Measurements from ENCODE around the gene HTD2. TPM values are rescaled to one million over a fixed set of nuclear protein-coding genes. Genes with fewer than 3 reads are reported as not detected.

The HTD2 gene
- total and polyA plus RNA-seq, 2 donors (not counting 3 experiments of a cell fraction or from before 2014, with no cell fraction given): 8.2 to 10.3 TPM

GRCh38 chr3:58355179-58355578 is 48.9 kb downstream of the HTD2 start:
- Histone ChIP-seq H3K4me3 (replicated peaks in 1 of 3; ENCODE audit: insufficient read depth in 1 of 3, low read depth in 1 of 3, low read length in 3 of 3) (no peak overlapping the region), H3K27ac (ENCODE audit: insufficient read depth, low read depth, low read length) (no peak overlapping the region), H3K36me3 (ENCODE audit: control insufficient read depth in 2 of 2, extremely low read depth in 1 of 2, insufficient read depth in 2 of 2, low read length in 2 of 2) (no peaks in the 10 kb centered on the region), H3K4me2 (ENCODE audit: insufficient read depth, low read length) (no peak overlapping the region), H3K9ac (replicated peaks; ENCODE audit: extremely low read depth, insufficient read depth, low read length) (no peak overlapping the region), H3K27me3 (ENCODE audit: control insufficient read depth in 2 of 2, insufficient read depth in 2 of 2, low read length in 2 of 2) (no peaks in the 10 kb centered on the region), H3K4me1 (ENCODE audit: control insufficient read depth, extremely low read depth, insufficient read depth, low read length) (no peaks in the 10 kb centered on the region), H2AFZ (ENCODE audit: low read depth, low read length) (no peak overlapping the region), H3K9me3 (replicated peaks; ENCODE audit: control insufficient read depth, insufficient read depth, low read length) (no peaks in the 10 kb centered on the region), H4K20me1 (replicated peaks; ENCODE audit: control insufficient read depth, extremely low read depth, insufficient read depth, low read length) (no peaks in the 10 kb centered on the region), H3K9me1 (replicated peaks; ENCODE audit: control insufficient read depth, extremely low read depth, insufficient read depth, low read length) (no peaks in the 10 kb centered on the region), H3K79me2 (ENCODE audit: control insufficient read depth, insufficient read depth, low read length) (no peaks in the 10 kb centered on the region)
- POLR2A ChIA-PET: no interaction called here
- DNase-seq (ENCODE audit: low read depth, low spot score) (no peak), FAIRE-seq (no peak)
- BruUV-seq (replicated peaks): no TSS peak
- TF ChIP-seq POLR2A (IDR thresholded peaks at IDR 0.05; ENCODE audit: low read depth, low read length): no peak
- TF ChIP-seq FOS (IDR thresholded peaks at IDR 0.05; ENCODE audit: borderline replicate concordance, insufficient read depth, low read length): no peak
- no peak for TF ChIP-seq GATA2 (IDR thresholded peaks at IDR 0.05; ENCODE audit: insufficient read depth, insufficient read length, low read depth, low read length)
- TF ChIP-seq JUN (IDR thresholded peaks at IDR 0.05; ENCODE audit: borderline replicate concordance, insufficient read depth, insufficient read length, low read depth): no peak
- no peak for TF ChIP-seq MYC (IDR thresholded peaks at IDR 0.05; ENCODE audit: low read depth, low read length)
- TF ChIP-seq CTCF (IDR thresholded peaks at IDR 0.05; ENCODE audit: extremely low read depth in 1 of 2, insufficient read depth in 1 of 2, low read depth in 1 of 2, low read length in 2 of 2): no peak
- no peak for TF ChIP-seq MAX (IDR thresholded peaks at IDR 0.05; ENCODE audit: insufficient read depth, insufficient read length)
- TF ChIP-seq POLR2AphosphoS5 (IDR thresholded peaks at IDR 0.05; ENCODE audit: insufficient read depth, low read depth, low read length): no peak
- TF ChIP-seq EZH2 (IDR thresholded peaks at IDR 0.05; ENCODE audit: borderline replicate concordance, low read depth, low read length, severe bottlenecking): no peak
- CTCF ChIA-PET: no interaction called here
- intact Hi-C loops (cut with micrococcal nuclease) (no loop called here), dilution Hi-C loops (cut with MboI; ENCODE audit: extremely low pct_ligation_motif_present, low sequenced_read_pairs) (no loop called here)

Data from endothelial cell of umbilical vein (primary cell).